GM21381 (cell line): Measurements from ENCODE around the gene TRIM31.

Source experiments
- ATAC-seq: cut with Tn5 transposase; IDR thresholded peaks from one replicate; pipeline ENCODE4 v1.9.1; 2021; ENCODE audit warnings: mild to moderate bottlenecking, moderate library complexity; ENCODE audit not compliant: unreplicated experiment

Gene TRIM31, protein sequence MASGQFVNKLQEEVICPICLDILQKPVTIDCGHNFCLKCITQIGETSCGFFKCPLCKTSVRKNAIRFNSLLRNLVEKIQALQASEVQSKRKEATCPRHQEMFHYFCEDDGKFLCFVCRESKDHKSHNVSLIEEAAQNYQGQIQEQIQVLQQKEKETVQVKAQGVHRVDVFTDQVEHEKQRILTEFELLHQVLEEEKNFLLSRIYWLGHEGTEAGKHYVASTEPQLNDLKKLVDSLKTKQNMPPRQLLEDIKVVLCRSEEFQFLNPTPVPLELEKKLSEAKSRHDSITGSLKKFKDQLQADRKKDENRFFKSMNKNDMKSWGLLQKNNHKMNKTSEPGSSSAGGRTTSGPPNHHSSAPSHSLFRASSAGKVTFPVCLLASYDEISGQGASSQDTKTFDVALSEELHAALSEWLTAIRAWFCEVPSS

DNA sequence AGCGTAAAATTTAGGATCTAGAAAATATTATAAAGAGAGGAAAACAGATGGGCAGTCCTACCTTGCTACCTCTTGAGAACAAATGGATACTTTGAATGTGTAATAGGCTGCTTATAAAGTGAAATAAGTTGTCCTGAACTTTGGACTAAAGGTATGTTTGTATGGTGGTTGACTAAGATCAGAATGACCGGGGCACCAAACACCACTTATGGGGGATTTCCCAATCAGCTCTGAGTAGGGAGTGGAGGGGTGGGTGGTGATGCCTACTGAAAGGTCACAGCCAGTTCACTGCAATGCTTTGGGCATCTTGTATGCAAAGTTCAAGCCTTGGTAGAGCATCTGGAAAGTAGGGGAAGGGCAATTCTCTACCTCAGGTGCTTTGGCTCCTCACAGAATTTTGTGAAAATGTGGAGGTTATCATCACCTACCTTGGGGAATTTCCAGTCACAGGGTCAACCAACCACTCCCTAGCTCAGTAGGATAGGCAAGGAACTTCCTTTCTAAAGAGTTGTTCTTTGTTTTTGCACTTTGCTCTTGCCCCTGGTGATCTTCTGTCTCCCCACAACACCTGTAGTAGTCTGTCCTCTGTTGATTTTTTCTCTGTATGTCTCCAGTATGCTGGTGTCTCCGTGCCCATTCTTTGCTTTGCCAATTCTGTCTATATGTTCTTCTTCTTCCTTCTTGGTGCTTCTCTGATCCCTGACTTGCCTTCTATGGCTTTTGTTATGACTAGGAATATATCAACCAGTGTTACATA lies at the start of gene TRIM31:
Gene TRIM31 (minus strand): TSS at position 88 of the 757 bp plus-strand sequence. CDS start 285 bp downstream, outside the sequence.
- peak; percentile 57 for ATAC-seq

GRCh38 chr6:30162265-30163089 lies 49.6 kb upstream of the TRIM31 start:
- ATAC-seq: no peak

DNA sequence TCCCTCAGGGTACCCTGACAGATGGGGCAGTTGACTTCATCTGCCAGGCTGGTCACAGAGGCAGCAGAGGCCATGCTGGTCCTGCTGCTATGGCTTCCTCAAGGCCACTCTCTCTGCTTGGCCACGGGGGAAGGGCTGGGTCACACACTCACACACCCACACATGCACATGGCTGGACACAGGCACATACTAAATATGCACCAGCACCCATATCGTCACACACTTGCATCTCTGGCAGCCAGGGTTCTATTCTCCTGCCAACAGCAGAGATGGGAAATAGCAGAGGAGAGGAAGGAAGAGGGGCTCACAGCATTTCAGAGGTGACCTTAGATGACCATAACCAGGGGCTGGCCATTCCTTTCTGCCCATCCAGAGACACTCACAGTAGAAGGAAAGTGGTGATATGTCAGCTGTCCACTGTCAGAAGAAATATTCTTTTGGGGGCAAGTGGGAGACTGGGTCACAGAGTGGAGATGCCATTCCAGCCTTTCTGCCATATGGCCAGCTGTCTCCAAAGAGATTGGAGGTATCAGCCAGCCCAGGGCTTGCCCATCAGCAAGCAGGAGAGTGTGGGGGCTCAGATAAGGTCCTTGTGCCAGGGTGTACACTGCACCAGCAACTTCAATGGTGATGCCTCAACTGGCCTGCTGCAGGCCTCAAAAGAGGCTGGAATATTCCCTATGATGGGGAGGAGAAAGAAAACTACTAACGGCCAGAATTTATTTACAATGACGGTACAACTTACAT lies 48.1 kb upstream of the TRIM31 start, which contains the start of gene TRIM10:
Gene TRIM10 (minus strand): TSS at position 427 of the 747 bp plus-strand sequence. CDS start 353 bp downstream, at position 74.
- no peak for ATAC-seq

- no peak for ATAC-seq
Measured at GRCh38 chr6:30160008-30160784, 47.3 kb upstream of the TRIM31 start.

DNA sequence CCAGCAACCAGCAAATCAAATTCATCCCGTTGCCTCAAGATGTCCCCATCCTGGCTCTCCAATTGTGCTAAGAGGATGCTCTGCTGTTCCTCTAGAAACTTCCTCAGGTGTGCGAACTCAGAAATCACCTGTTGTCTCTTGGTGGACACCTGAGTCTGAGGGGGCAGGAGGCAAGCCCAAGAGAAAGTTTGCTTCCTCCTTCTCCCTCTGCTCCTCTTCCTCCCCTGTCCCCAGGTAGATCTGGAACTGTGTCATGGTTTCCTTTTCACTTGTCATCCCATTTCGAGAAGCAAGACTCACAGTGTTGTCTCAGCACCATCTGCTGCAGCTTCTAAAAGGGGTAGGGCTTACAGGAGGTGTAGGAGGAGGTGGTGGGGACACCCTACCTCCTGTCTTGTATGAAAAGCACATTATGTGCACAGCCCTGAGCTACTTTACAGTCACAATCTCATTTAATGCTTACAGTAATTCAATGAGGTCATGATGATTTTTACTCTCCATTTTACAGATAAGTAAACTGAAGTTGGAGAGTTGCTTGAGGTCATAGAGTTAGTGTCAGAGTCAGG lies 45.7 kb upstream of the TRIM31 start:
- no peak for ATAC-seq

DNA sequence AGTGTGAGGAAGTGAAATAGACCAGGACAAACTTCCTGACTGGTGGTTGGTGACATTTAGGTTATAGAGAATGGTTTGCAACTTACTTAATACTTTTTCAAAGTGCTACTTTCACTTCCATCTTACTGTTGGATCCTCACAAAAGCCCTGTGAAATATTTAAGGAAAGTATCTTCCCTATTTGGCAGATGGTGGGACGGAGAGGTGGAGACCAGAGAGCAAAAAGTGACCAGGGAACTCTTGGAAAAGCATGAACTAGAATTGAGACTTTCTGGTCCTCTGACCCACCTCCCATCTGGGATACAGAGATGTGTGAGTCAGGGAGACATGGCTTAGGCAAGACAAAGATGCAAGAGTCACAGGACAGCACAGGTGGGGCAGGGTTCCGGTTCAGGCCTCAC lies 45.1 kb upstream of the TRIM31 start:
- no peak for ATAC-seq

DNA sequence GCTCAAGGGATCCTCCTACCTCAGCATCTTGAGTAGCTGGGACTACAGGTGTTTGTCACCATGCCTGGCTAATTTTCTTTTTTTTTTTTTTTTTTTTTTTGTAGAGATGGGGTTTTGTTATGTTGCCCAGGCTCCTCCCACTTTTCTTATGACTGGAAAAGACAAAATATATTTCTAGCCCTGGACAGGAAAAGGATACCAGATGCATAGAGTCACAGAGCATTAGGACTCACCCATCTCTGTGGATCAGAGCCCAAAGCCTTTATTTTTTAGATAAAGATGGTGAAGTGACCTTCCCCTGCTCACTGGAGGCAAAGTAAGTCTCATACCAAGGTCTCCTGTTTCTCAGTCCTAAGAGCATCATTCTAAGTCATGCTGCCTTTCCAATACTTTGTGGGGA lies 44.7 kb upstream of the TRIM31 start:
- no peak for ATAC-seq

DNA sequence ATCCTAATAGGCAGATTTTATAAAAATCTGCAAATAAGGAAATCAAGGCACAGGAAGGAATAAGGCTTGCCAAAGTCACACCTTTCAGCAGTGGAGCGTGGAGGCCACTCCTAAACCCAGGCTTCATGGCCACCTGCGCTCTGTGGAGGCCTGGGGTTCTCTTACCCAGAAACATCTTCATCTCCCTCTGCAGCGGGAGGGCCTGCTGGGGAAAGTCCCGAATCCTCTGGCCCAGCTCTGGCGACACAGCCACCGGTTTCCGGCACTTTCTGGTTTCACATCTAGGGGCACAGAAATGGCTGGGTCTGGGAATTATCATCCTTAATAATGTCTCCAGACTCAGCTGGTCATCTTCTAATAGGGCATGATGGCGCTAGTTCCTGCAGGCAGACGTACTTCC lies 43.9 kb upstream of the TRIM31 start:
- ATAC-seq: no peak

GRCh38 chr6:30156262-30156599 lies 43.3 kb upstream of the TRIM31 start:
- ATAC-seq: no peak

- no peak for ATAC-seq
Measured at GRCh38 chr6:30155520-30156261, 42.8 kb upstream of the TRIM31 start.

DNA sequence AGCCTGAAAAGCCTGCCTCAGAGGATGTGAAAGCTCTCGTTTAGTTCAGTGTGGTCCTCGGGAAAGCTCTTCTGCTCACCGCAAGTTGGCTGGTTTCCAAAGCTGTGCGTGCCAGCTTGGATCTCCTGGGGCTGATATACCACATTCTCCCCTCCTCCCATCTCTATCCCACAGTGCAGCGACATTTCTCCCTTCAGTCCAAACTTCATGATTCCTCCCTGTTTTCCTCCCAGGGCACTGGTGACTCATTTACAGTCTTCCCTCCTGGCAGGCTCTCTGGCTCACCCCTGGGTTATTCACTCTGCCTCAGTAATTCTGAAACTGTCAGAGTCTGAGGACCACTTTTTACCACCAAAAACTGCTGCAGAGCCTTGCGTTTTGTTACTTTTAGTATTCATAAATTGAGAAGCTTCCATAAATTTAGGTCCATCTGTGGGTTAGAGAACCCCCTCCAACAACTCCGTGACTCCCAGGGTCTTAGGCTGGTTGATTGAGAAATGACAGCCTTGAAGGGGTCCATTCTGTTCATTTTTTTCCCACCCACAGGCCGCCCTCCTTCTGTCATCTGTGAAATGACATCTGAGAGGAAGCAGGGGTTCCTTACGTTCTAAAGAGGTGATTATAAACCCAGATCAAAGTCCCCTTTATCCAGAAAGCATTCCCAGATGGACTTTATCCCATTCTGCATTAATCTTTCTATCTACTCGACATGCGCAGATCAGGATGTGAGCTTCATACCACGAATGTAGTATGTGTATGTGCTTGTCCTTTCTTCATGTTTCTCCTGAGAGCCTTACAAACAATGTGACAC lies 42.0 kb upstream of the TRIM31 start:
- no peak for ATAC-seq

GRCh38 chr6:30154061-30154460 lies 41.2 kb upstream of the TRIM31 start:
- ATAC-seq: no peak

GRCh38 chr6:30152910-30153610 lies 40.2 kb upstream of the TRIM31 start:
- ATAC-seq: no peak

- ATAC-seq: no peak
Measured at GRCh38 chr6:30152016-30152673, 39.3 kb upstream of the TRIM31 start.

DNA sequence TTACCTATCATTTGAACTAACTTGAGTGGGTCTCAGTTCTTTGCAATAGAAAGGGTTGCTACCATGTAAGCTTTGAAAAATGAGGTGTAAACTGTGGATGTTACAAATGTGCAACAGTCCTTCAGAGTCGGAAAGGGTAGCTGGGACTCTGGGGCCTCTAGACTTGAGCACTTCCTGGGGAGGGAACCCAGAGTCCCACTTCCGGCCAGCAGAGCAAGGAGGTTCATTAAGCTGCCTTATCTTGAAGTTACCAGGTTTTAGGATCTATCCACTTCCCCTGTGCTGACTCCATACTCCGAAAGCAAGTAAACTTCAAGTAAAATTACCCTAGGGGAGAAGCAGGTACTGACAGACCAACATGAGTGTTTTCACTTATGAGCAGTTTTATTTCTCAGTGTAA lies 38.7 kb upstream of the TRIM31 start:
- ATAC-seq: no peak

DNA sequence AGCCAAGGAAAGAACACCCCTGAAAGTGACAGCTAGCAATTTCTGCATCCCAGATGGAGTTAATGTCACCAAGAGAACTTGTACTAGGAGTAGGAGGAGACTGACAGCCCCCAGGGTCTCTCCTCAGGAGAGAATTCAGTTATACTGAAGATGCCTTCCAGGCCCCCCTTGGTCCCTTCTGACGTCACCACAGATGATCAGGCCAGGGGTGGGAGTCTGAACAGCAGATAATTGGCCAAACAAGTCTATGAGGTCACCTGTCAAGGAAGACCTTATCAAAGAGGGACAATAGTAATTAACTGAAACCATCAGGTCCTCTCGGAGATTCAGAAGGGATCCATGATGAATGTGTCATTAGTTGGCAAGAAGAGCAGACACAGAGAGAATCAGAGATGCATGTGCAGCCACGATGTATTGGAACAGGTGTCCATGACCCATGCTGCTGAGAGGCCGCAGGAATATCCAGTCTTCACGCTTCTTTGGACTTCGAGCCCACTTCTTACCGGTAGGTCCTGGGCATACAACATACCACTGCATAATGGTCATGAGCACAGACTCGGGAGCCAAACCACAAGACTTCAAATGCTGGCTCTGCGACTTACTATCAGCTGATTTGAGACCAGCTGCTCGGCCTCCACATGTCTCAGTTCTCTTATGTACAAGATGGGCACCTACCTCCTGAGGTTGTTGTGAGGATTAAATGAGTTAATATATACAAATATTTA lies 37.9 kb upstream of the TRIM31 start:
- ATAC-seq: no peak
